GM06990 (cell line): ENCODE results near the gene WDR27.

Source experiments
- DNase-seq: peaks from one replicate; pipeline ENCODE4 v3.0.0-alpha.2; 2011; ENCODE audit not compliant: insufficient read length; ENCODE audit errors: extremely low read depth
- H3K27me3 ChIP-seq: replicated peaks from 2 replicates; pipeline ENCODE4 v1.6.0; 2011; ENCODE audit warnings: low read length; ENCODE audit not compliant: control insufficient read depth, insufficient read depth
- H3K36me3 ChIP-seq: 2 replicates; pipeline ENCODE4 v1.5.1; 2011; ENCODE audit warnings: low read length; ENCODE audit not compliant: control insufficient read depth, insufficient read depth
- H3K4me3 ChIP-seq: replicated peaks from 2 replicates; pipeline ENCODE4 v1.5.1; 2011; ENCODE audit warnings: low read depth, mild to moderate bottlenecking, control low read depth, low read length
- CTCF ChIP-seq: IDR thresholded peaks from 2 replicates; pipeline ENCODE4 v1.5.1; 2011; ENCODE audit warnings: low read length, control low read depth, mild to moderate bottlenecking, inconsistent platforms; ENCODE audit not compliant: insufficient read depth, poor library complexity, severe bottlenecking

Gene WDR27

GRCh38 chr6:169625376-169625775, 76.5 kb downstream of the WDR27 start:
- no peaks in the 10 kb centered on the region for H3K27me3 ChIP-seq
- no peak overlapping the region for H3K4me3 ChIP-seq
- DNase-seq: no peak
- no peak for TF ChIP-seq CTCF
- H3K36me3 ChIP-seq: no peaks in the 10 kb centered on the region

- H3K27me3 ChIP-seq: no peaks in the 10 kb centered on the region
- H3K4me3 ChIP-seq: no peak overlapping the region
- no peak for TF ChIP-seq CTCF
- H3K36me3 ChIP-seq: no peaks in the 10 kb centered on the region
- DNase-seq: no peak
Observed at GRCh38 chr6:169624785-169625184, 77.0 kb downstream of the WDR27 start.

- no peak for TF ChIP-seq CTCF
- no peak overlapping the region for H3K4me3 ChIP-seq
- DNase-seq: no peak
- H3K27me3 ChIP-seq: no peaks in the 10 kb centered on the region
- no peaks in the 10 kb centered on the region for H3K36me3 ChIP-seq
Observed at GRCh38 chr6:169623975-169624374, 77.9 kb downstream of the WDR27 start.

GRCh38 chr6:169623343-169623742, 78.5 kb downstream of the WDR27 start:
- no peak for TF ChIP-seq CTCF
- Histone ChIP-seq H3K4me3 (no peak overlapping the region), H3K27me3 (no peaks in the 10 kb centered on the region), H3K36me3 (no peaks in the 10 kb centered on the region)
- no peak for DNase-seq

GRCh38 chr6:169622618-169623017, 79.2 kb downstream of the WDR27 start:
- no peak for DNase-seq
- Histone ChIP-seq H3K4me3 (no peak overlapping the region), H3K36me3 (no peaks in the 10 kb centered on the region), H3K27me3 (no peaks in the 10 kb centered on the region)
- TF ChIP-seq CTCF: no peak

- H3K27me3 ChIP-seq: no peaks in the 10 kb centered on the region
- no peak for DNase-seq
- no peak for TF ChIP-seq CTCF
- no peak overlapping the region for H3K4me3 ChIP-seq
- no peaks in the 10 kb centered on the region for H3K36me3 ChIP-seq
Observed at GRCh38 chr6:169621311-169621710, 80.5 kb downstream of the WDR27 start.
